IPS-NIHi7 (cell line): Measurements from ENCODE around the gene EHD4.

Experiments
- DNase-seq: peaks from one replicate; pipeline ENCODE4 v3.0.0; 2012; ENCODE audit warnings: mixed read lengths; ENCODE audit errors: extremely low spot score

EHD4 gene

DNA sequence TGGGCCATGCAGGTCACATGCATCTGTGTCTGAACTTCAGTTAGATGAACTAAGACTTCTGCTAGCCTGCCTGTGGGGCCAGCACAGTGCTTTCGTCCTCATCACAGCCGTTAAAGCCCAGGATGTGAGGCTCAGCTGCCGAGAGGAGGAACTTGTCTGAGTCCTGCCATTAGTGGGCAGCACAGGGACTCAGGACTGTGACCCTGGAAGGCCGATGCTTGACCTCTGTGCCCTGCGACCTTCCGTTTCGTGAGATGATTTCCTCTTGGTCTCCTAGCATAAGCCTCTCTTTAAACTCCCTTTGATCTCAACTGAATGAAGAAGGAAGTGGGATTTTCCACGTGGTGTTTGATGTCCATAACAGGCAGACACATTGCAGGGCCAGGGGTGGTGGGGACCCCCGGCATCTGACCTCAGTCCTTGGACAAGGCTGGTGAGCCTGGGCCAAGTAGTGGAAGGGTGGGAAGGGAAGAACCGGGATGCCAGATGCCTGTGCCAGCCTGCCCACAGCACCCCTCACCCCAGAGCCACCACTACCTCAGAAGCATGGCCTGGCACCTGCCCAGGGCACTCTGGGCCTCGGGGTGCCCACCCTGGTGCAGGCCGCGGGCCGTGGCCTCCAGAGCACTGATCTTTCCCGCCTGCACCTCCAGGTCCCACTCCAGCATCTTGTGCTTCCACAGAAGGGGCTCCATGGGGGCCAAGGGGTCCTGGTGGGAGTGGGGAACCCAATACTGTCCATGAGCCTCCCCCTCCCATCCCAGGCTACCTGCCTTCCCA lies 112.1 kb downstream of the EHD4 start:
- DNase-seq = no peak

DNA sequence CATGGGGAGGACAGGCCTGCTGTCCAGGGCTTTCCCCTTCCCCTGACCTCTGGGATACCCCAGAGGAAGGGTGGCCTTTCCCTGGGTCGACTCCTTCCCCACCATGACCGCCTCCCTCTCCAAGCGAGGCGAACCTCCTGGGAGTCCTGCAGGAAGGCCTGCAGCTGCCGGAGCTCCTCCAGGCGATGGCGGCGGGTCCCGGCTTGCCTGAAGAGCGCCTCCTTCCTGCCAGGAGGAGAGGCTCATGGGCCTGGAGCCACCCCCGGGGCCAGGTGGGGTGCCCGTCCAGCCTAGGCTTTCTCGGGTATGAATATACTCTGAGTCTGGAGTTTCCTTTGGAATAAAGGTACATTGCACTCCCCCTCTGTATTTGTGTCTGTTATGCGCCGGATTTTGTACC lies 113.6 kb downstream of the EHD4 start:
- no peak for DNase-seq

DNA sequence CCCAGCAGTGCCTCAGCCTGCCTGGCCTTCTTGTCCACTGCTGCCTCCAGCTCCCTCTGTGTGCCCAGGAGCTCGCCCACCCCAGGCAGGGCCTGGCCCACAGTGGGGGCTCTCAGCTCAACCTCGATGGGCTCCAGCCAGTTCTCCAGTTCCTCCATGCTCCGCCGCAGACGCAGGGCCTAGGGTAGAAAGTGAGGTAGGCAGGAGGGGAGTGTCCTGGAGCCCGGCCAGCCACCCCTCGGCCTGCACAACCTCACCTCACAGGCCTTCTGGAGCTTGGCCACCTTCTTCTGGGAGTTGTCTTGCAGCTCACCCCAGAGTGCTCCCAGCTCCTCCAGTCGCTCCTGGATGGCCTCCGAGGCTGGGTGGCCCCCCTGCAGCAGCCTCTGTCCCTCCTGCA lies 115.0 kb downstream of the EHD4 start:
- DNase-seq = no peak

DNA sequence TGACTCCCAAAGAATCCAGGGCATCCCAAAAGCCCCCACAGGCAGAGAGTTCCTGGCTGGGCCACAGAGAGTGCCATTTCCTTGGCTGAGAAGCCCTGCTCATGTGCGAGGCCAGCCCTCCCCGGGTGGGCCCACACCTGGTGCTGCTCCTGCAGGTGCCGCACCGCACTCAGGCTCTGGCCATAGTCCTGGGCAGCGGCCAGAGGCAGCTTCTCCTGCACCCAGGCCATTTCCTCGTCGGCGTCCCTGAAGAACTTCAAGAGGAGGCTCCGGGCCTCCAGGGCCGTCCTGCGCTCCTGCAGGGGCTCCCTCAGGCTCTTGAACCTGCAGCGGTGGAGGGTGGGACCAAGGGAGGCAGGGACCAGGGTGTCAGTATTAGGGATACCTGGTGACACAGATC lies 115.6 kb downstream of the EHD4 start:
- no peak for DNase-seq

- no peak for DNase-seq
Observed at GRCh38 chr15:41856262-41856661, 116.1 kb downstream of the EHD4 start.

- peak; percentile 49 for DNase-seq
Observed at GRCh38 chr15:41855261-41855961, 116.9 kb downstream of the EHD4 start.

GRCh38 chr15:41854443-41854842 lies 117.9 kb downstream of the EHD4 start:
- DNase-seq = no peak

GRCh38 chr15:41853831-41854230 lies 118.5 kb downstream of the EHD4 start:
- DNase-seq = no peak

- no peak for DNase-seq
Observed at GRCh38 chr15:41852736-41853590, 119.4 kb downstream of the EHD4 start.

DNA sequence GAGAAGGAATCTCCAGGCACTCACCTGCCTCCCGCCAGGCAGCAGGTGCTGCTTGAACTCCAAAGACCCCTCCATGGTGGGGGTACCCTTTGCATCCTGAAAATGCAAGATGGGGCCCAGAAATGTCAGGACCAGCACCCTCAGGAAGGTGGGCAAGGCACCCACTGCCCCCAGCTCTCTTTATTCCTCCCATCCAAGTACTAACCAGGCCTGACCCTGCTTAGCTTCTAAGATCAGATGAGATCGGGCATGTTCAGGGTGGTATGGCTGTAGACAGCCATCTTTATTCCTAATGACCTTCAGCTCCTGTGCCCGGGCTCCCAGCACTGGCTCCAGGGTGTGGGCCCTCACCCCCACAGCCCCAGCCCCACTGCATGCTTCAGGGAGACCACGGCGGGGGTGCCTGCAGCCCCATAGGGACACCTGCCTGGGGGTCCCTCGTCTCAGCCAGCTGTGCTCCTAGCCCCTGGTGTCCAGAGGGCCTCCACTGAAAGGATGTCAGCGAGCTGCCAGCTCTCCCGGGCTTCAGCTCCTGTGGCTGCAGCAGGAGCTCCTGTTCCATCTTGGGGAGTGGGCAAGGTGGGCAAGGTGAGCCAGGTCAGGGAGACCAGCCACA lies 120.5 kb downstream of the EHD4 start:
- DNase-seq = no peak

GRCh38 chr15:41851167-41851523 lies 121.2 kb downstream of the EHD4 start:
- DNase-seq = no peak

GRCh38 chr15:41850482-41851166 lies 121.7 kb downstream of the EHD4 start:
- no peak for DNase-seq

- DNase-seq = no peak
Observed at GRCh38 chr15:41849861-41850260, 122.5 kb downstream of the EHD4 start.

- DNase-seq = no peak
Observed at GRCh38 chr15:41849204-41849603, 123.2 kb downstream of the EHD4 start.

DNA sequence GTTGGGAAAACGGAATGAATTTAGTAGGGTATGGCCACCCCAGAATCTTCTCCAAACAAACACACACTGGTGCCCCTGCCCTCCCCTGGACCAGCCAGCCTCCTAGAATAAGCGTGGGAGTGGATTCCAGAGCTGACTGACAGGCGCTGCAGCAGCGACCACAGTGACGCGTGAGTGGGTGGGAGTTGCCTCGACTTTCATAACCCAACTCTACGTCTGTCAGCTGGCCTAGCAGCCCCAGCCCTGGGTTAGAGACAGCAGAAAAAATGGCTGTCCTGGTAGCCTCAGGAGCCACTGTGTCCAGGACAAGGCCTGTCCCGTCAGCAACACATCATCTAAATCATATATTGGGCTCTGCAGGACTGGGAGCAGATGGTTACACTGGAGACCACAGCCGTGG lies 123.7 kb downstream of the EHD4 start:
- no peak for DNase-seq

- DNase-seq = no peak
Observed at GRCh38 chr15:41847981-41848380, 124.4 kb downstream of the EHD4 start.

DNA sequence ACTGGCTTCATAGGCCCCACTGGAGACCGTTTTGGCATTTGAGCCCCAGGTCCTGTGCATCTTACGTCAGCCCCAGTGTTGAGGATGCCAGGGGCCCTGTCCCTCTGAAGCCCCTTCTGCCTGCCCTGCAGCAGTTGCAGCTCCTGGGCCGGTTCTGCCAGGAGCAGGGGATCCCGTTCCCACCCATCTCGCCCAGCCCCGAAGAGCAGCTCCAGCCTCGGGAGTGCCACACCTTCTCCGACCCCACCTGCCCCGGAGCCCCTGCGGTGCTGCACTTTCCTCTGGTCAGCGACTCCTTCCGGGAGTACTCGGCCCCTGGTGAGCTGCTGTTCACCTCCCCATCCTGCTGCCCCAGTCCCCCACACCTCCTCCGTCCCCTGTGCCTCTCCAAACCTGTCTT lies 125.2 kb downstream of the EHD4 start:
- no peak for DNase-seq
